HepG2 (cell line): ENCODE results near the gene STMN3. TPM values are rescaled to one million over a fixed set of nuclear protein-coding genes. Genes with fewer than 3 reads are reported as not detected.

ENCODE experiments used
- AGO2 ChIP-seq: fragments of 200-400 bp; formaldehyde crosslinking; optimal IDR thresholded peaks from 2 replicates; pipeline ENCODE3; 2017; ENCODE audit warnings: mild to moderate bottlenecking, low read depth, low read length, moderate library complexity
- HCFC1 ChIP-seq: fragments of 150-350 bp; IDR thresholded peaks from 2 replicates; pipeline ENCODE4 v1.6.1; 2014; ENCODE audit warnings: low read depth, low read length
- HOXA5 ChIP-seq: sonication (generic); formaldehyde crosslinking; IDR thresholded peaks from 2 replicates; pipeline ENCODE4 v1.4.0; 2020; ENCODE audit warnings: missing genetic modification reagents
- SOX6 ChIP-seq, 2 experiments: fragments of 450-650 bp in 1 of 2; sonication (generic) in 1 of 2; formaldehyde crosslinking in 1 of 2; IDR thresholded peaks; 2 replicates each; pipeline versions ENCODE4 v1.4.0 to v1.6.1; 2017 to 2020; ENCODE audit warnings: antibody characterized with exemption in 1 of 2, mild to moderate bottlenecking in 1 of 2, missing genetic modification reagents in 1 of 2
- TCF7L2 ChIP-seq: IDR thresholded peaks from 2 replicates; pipeline ENCODE4 v1.6.1; 2011; ENCODE audit warnings: mild to moderate bottlenecking, low read depth, low read length, moderate library complexity
- ZBTB1 ChIP-seq: sonication (generic); formaldehyde crosslinking; IDR thresholded peaks from 2 replicates; pipeline ENCODE4 v1.4.0; 2020; ENCODE audit warnings: missing genetic modification reagents, borderline replicate concordance
- ZNF350 ChIP-seq: sonication (generic); formaldehyde crosslinking; IDR thresholded peaks from 2 replicates; pipeline ENCODE4 v1.4.0; 2020; ENCODE audit warnings: mild to moderate bottlenecking, low read depth, missing genetic modification reagents, borderline replicate concordance
- ZNF484 ChIP-seq: sonication (generic); formaldehyde crosslinking; IDR thresholded peaks from 2 replicates; pipeline ENCODE4 v1.5.1; 2020; ENCODE audit warnings: mild to moderate bottlenecking, low read depth, missing genetic modification reagents, borderline replicate concordance
- ZNF550 ChIP-seq: sonication (generic); formaldehyde crosslinking; IDR thresholded peaks from 2 replicates; pipeline ENCODE4 v1.4.0; 2020; ENCODE audit warnings: mild to moderate bottlenecking, missing genetic modification reagents, borderline replicate concordance
- ZNF556 ChIP-seq: sonication (generic); formaldehyde crosslinking; IDR thresholded peaks from 2 replicates; pipeline ENCODE4 v1.4.0; 2020; ENCODE audit warnings: mild to moderate bottlenecking, missing genetic modification reagents, borderline replicate concordance
- ZNF749 ChIP-seq: sonication (generic); formaldehyde crosslinking; IDR thresholded peaks from 2 replicates; pipeline ENCODE4 v1.8.0; 2022; ENCODE audit warnings: mild to moderate bottlenecking, missing genetic modification reagents, moderate library complexity, borderline replicate concordance
- ZSCAN22 ChIP-seq: sonication (generic); formaldehyde crosslinking; IDR thresholded peaks from 2 replicates; pipeline ENCODE4 v1.4.0; 2020; ENCODE audit warnings: mild to moderate bottlenecking, missing genetic modification reagents
- polyA plus RNA-seq, 8 experiments: library from polyadenylated mRNA; depleted of rRNA in 3 of 8; stranded (reverse) in 7 of 8; unstranded in 1 of 8; fragments of >200 nt; fragmentation: Illumina TruSeq in 4 of 8; extraction: Trizol in 4 of 8; gene quantifications; 2 replicates each; pipeline versions ENCODE4 v1.2.1 to v1.2.3, GENCODE V29; 2011 to 2016; ENCODE audit warnings: low read depth in 4 of 8, missing spikeins in 1 of 8, mixed read lengths in 1 of 8; ENCODE audit not compliant: insufficient read depth in 1 of 8
- total RNA-seq, 5 experiments: library from RNA; depleted of rRNA; stranded (reverse); fragments of >200 nt; fragmentation: Illumina TruSeq; extraction: Trizol; gene quantifications; 2 replicates each; pipeline ENCODE4 v1.2.3, GENCODE V29; 2016; ENCODE audit warnings: low read depth in 1 of 5
- TF ChIP-seq, protein P1 (sequence below): sonication (generic); formaldehyde crosslinking; IDR thresholded peaks from 2 replicates; pipeline ENCODE4 v1.4.0; 2020; ENCODE audit warnings: missing genetic modification reagents
- TF ChIP-seq, protein P2 (sequence below): sonication (generic); formaldehyde crosslinking; IDR thresholded peaks from 2 replicates; pipeline ENCODE4 v1.8.1; 2023; ENCODE audit warnings: mild to moderate bottlenecking, missing genetic modification reagents, borderline replicate concordance
- TF ChIP-seq, protein P3 (sequence below): sonication (generic); formaldehyde crosslinking; conservative IDR thresholded peaks from 2 replicates; pipeline ENCODE4 v1.5.0; 2020; ENCODE audit warnings: missing genetic modification reagents
- TF ChIP-seq, protein P4 (sequence below): sonication (generic); formaldehyde crosslinking; IDR thresholded peaks from 2 replicates; pipeline ENCODE4 v1.4.0; 2020; ENCODE audit warnings: missing genetic modification reagents, borderline replicate concordance
- TF ChIP-seq, protein P5 (sequence below): sonication (generic); formaldehyde crosslinking; IDR thresholded peaks from 2 replicates; pipeline ENCODE4 v1.8.1; 2023; ENCODE audit warnings: mild to moderate bottlenecking, inconsistent platforms, moderate library complexity, missing genetic modification reagents, borderline replicate concordance
- TF ChIP-seq, protein P6 (sequence below): sonication (generic); formaldehyde crosslinking; IDR thresholded peaks from 2 replicates; pipeline ENCODE4 v1.5.0; 2020; ENCODE audit warnings: mild to moderate bottlenecking, missing genetic modification reagents, moderate library complexity

Gene STMN3
- total and polyA plus RNA-seq, 2 of the 13 experiments (the other 11 are each of a cell fraction or from before 2014, with no cell fraction given): 21.0 to 48.3 TPM

DNA sequence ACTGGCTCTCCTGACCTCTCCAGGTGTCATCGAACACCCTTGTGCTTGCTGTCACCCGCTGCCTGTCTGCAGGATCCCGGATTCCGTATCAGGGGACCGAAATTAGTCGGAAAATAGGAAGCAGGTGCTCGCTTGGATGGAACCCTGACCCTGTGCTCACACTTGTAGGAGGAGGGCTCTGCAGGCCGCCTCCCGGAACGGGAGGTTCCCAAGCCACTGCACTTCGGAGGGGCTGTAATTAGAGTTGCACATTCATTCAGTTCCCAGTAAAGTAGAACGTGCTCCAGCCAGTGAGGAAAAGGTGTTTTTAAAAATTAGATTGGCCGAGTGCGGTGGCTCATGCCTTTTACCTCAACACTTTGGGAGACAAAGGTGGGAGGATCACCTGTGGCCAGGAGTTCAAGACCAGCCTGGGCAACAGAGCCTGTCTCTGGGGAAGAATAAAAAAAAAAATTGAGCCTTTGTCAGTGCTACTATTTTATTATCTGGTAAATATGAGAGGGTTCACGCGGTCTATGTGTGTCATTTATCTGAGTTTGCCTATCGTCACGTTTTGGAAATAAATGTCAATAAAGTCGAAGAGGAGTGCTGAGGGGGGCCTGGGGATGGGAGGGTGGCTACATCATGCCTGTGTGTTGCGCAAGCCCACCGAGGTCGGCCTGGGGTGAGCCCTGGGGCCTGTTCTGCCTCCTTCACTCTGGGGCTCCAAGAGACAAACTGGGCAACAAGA is 24.8 kb downstream of the STMN3 start (continued):
- TF ChIP-seq HOXA5 (CRISPR knock-in tag) (peak; percentile 95), ZNF556 (CRISPR knock-in tag) (peak; percentile 97; the same call in 1 of the 2 replicates), ZBTB1 (no peak), AGO2 (no peak), ZNF550 (no peak), HCFC1 (peak; percentile 74), ZNF350 (peak; percentile 90; the same call in 1 of the 2 replicates), ZNF484 (no peak), ZSCAN22 (CRISPR knock-in tag) (no peak), TCF7L2 (no peak), ZNF749 (CRISPR knock-in tag) (no peak), SOX6 (IDR thresholded peaks at IDR 0.05) (no peak), SOX6 (CRISPR knock-in tag; IDR thresholded peaks at IDR 0.05) (peak; percentile 67)
- TF ChIP-seq, protein P1, sequence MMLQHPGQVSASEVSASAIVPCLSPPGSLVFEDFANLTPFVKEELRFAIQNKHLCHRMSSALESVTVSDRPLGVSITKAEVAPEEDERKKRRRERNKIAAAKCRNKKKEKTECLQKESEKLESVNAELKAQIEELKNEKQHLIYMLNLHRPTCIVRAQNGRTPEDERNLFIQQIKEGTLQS: peak; percentile 70; the same call in 1 of the 2 replicates
- TF ChIP-seq, protein P2, sequence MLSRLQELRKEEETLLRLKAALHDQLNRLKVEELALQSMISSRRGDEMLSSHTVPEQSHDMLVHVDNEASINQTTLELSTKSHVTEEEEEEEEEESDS: peak; percentile 95; the same call in 1 of the 2 replicates
- TF ChIP-seq, protein P3, sequence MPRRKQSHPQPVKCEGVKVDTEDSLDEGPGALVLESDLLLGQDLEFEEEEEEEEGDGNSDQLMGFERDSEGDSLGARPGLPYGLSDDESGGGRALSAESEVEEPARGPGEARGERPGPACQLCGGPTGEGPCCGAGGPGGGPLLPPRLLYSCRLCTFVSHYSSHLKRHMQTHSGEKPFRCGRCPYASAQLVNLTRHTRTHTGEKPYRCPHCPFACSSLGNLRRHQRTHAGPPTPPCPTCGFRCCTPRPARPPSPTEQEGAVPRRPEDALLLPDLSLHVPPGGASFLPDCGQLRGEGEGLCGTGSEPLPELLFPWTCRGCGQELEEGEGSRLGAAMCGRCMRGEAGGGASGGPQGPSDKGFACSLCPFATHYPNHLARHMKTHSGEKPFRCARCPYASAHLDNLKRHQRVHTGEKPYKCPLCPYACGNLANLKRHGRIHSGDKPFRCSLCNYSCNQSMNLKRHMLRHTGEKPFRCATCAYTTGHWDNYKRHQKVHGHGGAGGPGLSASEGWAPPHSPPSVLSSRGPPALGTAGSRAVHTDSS (CRISPR knock-in tag): no peak
- TF ChIP-seq, protein P4, sequence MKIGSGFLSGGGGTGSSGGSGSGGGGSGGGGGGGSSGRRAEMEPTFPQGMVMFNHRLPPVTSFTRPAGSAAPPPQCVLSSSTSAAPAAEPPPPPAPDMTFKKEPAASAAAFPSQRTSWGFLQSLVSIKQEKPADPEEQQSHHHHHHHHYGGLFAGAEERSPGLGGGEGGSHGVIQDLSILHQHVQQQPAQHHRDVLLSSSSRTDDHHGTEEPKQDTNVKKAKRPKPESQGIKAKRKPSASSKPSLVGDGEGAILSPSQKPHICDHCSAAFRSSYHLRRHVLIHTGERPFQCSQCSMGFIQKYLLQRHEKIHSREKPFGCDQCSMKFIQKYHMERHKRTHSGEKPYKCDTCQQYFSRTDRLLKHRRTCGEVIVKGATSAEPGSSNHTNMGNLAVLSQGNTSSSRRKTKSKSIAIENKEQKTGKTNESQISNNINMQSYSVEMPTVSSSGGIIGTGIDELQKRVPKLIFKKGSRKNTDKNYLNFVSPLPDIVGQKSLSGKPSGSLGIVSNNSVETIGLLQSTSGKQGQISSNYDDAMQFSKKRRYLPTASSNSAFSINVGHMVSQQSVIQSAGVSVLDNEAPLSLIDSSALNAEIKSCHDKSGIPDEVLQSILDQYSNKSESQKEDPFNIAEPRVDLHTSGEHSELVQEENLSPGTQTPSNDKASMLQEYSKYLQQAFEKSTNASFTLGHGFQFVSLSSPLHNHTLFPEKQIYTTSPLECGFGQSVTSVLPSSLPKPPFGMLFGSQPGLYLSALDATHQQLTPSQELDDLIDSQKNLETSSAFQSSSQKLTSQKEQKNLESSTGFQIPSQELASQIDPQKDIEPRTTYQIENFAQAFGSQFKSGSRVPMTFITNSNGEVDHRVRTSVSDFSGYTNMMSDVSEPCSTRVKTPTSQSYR (CRISPR knock-in tag): peak; percentile 79; the same call in 1 of the 2 replicates
- TF ChIP-seq, protein P5, sequence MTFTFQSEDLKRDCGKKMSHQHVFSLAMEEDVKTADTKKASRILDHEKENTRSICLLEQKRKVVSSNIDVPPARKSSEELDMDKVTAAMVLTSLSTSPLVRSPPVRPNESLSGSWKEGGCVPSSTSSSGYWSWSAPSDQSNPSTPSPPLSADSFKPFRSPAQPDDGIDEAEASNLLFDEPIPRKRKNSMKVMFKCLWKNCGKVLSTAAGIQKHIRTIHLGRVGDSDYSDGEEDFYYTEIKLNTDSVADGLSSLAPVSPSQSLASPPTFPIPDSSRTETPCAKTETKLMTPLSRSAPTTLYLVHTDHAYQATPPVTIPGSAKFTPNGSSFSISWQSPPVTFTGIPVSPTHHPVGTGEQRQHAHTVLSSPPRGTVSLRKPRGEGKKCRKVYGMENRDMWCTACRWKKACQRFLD (CRISPR knock-in tag): 0 out of 2 replicates have a peak, but pooled peaks have one; percentile 68
- TF ChIP-seq, protein P6, sequence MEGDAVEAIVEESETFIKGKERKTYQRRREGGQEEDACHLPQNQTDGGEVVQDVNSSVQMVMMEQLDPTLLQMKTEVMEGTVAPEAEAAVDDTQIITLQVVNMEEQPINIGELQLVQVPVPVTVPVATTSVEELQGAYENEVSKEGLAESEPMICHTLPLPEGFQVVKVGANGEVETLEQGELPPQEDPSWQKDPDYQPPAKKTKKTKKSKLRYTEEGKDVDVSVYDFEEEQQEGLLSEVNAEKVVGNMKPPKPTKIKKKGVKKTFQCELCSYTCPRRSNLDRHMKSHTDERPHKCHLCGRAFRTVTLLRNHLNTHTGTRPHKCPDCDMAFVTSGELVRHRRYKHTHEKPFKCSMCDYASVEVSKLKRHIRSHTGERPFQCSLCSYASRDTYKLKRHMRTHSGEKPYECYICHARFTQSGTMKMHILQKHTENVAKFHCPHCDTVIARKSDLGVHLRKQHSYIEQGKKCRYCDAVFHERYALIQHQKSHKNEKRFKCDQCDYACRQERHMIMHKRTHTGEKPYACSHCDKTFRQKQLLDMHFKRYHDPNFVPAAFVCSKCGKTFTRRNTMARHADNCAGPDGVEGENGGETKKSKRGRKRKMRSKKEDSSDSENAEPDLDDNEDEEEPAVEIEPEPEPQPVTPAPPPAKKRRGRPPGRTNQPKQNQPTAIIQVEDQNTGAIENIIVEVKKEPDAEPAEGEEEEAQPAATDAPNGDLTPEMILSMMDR (CRISPR knock-in tag): peak; percentile 34
